Activated effector memory CD4-positive, alpha-beta T cell treated with Interleukin-2 at 50 U/mL for 16 hours (primary cell): ENCODE results near the gene IDI1.
"Not testable (repeated sequence)": the region's sequence is repeated elsewhere in the genome, so short reads cannot be mapped to it uniquely, and the experiment has no call there.

Source experiments
- DNase-seq: peaks from one replicate; pipeline ENCODE4 v3.0.0-alpha.2; 2020

Gene IDI1

DNA sequence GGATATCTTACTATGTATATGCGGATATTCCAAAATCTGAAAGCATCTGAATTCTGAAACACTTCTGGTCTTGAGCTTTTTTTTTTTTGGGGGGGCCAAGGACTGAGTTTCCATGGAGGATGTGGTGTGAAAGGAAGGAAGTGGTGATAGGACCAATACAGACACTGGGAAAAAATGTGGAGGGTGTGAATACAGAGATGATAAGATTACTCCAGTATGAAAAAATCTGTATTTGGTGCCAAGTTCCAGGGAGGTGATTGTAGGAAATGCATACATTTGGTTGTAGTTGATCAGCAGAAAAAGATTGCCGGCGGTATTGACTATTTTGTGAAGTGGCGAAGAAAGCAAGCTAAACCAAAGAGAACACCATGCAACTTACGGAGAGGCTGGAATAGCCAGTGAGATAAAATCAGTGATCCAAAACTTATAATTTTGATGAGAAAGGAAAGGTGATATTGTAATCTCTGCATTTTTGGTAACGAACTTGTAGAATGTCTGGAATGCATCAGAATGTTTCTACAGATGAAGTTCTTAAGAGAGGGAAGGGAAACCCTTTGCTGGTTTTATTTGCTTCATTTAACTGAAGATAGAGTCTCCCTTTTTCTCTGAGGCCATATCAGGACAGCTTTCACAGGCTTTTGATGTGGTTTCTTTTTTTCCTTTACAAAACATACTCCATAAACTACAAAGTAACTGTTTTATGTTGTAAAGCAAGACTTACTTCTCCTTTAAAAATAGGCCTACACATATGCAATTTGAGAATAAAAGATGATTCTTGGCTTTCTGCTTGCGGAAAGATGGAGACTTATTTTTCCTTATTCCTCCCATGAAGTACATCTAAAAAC is 13.2 kb upstream of the IDI1 start:
- no peak for DNase-seq

DNA sequence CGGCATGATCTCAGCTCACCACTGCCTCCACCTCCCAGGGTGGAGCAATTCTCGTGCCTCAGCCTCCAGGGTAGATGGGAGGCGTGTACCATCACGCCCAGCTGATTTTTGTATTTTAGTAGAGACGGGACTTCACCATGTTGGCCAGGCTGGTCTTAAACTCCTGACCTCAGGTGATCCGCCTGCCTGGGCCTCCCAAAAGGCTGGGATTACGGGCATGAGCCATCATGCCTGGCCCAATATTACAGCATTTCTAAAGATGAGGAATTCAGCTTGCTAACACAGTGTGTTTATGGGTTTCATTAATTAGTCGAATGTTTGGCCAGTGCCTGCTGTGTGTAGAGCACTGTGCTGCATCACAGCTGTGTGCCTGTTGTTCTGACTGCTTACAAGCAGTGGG is 11.0 kb upstream of the IDI1 start:
- DNase-seq: no peak

DNA sequence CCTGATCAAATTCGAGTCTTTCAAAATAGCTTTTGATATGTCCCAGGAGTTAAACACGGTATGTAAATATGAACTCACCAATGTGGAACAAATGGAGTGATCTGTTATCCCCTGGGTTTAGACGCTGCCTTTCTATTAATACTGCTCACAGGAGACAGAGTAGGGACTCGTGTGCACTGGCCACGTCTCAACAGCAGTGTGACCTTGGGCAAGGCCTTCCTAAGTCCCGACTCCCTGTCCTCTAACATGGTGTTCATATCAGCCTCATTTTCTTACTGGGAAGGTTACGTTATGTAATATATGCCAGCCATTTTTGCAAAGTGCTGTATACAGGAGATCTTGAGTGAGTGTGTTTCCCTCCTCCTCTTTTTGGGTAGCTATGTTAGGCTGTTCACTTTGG is 9.1 kb upstream of the IDI1 start:
- no peak for DNase-seq

DNA sequence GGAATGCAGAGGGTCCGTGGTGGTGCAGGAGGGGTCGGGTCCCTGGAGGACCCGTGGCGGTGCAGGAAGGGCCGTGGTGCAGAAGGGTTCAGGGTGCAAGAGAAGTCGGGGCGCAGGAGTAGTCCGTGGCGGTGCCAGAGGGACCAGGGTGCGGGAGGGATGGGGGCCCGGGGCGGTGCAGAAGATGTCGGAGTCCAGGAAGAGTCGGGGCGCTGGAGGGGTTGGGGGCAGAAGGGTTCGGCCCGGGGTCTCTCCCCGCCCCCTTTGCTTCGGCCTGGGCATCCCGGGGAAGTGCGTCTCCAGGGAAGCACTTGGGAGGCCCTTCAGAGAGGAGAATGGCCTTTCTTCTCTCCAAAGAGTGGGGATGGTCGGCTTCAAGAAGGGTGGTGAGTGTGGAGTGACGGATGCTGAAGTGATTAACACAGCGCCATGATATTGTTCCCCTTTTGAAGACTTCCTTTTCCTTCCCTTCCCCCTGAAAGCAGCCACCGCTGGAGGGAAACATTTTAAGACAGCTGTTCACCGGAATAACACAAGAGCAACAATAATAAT is 8.3 kb upstream of the IDI1 start:
- DNase-seq: no peak

DNA sequence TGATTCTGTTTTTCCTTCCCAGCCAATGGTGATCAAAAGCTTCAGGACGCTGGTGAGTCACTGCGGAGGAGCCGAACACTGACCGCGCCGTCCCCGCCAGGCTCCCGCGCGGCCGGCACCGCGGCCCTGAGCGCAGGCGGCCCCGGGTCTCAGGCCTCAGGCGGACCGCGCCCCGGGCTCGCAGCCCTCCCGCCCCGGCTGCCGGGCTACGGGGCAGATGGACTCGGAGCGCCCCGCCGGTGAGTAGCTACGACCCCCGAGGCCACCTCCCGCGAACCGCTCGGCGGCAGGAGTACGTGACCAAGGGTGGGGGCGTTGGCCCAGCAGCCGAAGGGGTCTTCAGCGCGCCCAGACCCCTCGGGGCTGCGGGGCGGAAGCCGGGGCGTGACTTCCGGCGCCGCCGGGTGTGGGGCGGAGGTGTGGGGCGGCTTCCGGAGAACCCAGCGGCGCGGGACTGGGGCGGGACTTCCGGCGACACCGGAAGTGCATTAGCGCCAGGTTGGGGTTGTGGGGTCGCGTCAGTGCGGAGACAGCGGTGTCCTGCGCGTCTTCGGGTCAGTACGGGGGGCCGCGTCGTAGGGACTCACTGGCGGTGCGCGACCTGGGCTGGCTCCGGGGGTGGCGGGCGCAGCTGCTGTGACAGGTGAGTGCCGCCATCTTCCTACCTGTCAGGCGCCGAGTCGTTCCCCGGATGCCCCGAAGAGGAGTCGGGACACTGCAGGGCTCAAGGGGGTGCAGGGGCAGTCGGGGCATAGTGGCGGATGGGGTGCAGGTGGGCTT is 7.6 kb upstream of the IDI1 start, which contains the start of gene WDR37:
Gene WDR37 (plus strand): TSS at position 60 of the 780 bp plus-strand sequence. CDS start 15,771 bp downstream, outside the sequence.
- peak; percentile 84 for DNase-seq

DNA sequence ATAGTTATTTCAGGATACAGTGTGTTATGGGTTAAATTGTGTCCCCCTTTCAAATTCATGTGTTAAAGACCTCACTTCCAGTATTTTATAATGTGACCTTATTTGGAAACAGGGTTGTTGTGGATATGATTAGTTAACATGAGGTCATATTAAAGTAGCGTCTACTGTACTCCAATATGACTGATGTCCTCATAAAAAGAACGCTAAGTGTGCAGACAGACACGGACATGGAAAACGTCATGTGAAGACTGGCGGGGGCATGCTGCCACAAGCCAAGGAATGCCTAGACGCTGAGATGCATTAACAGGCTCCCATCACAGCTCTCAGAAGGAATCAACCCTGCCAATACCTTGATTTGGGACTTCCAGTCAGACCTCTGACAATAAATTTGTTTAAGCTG is 5.8 kb upstream of the IDI1 start:
- no peak for DNase-seq

DNA sequence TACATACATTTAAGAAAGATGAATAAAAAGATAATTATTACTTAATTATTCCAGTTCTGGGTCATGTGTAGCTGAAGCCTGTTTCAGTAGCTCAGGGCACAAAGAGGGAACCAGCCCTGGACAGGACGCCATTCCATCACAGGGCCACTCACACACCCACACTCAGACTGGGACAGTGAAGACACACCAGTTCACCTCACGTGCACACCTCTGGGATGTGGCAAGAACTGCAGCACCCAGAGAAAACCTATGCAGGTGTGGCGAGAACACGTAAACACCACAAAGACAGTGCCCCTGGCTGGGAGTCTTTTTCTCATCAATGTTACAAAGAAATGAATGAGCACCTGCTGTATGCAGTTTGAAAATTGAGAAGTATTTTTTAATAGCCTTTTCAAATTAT is 1.6 kb upstream of the IDI1 start:
- DNase-seq: peak; percentile 29

DNA sequence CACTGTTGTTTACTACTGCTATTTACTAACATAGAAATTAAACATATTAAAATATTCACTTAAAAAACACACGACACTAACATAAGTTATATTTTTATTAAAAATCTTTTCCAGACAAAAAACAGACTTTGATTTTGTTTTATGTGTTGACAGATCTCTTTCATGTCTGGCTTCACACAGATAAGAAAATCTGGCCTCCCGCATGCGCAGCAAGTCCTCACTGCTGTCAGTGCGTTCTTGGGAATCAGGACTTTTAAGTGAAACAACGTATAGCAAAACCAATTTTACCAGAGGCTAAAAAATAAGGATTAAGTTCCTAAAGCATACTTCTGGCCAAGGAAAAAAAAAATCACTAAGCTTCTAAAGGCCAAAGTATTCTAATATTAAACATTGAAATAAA is 1.2 kb upstream of the IDI1 start:
- DNase-seq: no peak

DNA sequence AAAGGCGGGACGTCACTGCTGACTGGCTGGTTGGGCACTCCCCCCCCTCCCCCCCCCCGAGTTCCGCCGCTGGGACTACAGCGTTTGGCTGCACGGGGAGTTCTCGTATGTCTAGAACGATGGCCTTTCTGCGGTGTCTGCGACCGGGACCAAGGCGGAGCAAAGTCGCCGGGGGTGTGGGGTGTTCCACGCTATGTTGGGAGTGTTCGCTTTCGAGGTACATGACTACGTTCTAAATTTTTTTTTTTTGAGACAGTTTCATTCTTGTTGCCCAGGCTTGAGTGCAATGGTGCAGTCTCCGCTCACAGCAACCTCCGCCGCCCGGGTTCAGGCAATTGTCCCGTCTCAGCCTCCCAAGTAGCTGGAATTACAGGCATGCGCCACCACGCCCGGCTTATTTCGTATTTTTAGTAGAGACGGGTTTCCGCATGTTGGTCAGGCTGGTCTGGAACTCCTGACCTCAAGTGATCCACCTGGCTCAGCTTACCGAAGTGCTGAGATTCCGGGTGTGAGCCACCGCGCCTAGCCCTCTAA is 573 bp upstream of the IDI1 start:
- no peak for DNase-seq

DNA sequence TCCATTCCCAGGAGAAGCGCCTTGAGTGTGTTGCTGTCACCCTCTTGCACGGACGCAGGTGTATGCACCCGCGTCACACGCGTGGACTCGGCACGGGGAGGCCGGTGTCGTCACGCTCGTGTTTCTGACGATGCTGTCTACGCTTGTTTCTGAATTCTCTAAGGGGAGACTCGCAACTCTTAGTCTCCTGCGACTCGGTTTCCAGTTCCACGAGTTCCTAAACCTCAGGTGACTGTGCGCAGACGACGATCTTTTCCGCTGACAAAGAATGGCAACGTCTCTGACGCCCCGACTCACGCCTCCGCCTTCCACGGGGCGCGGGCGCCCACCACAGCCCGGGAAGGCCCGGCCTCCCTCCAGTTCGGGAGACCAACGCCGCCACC is 579 bp downstream of the IDI1 start:
- no peak for DNase-seq

DNA sequence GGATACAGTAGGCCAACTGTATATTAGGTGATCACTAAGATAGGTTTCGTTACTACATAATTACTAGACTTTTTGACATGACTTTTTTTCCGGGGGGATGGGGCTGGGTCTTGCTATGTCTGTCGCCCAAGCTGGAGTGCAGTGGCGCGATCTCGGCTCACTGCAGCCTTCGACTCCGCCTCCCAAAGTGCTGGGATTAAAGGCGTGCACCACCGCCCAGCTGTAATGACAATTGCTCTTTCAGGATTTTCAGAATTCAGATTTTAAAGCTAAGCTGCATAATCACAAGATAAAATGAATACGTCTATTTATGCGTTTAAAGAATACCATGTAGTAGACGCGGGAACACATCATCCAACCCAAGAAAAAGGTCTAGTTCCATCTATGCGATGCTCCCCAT is 982 bp downstream of the IDI1 start:
- DNase-seq: no peak

DNA sequence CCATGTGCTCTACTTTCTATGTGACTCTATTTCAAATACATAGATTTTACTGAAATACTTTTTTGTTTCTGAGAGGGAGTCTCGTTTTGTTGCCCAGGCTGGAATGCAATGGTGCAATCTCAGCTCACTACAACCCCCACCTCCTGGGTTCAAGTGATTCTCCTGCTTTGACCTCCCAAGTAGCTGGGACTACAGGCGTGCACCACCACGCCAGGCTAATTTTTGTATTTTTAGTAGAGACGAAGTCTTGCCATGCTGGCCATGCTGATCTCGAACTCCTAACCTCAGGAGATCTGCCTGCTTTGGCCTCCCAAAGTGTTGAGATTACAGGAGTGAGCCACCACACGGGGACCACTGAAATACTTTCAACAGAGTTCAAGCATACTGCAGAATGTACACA is 3.5 kb downstream of the IDI1 start:
- no peak for DNase-seq

DNA sequence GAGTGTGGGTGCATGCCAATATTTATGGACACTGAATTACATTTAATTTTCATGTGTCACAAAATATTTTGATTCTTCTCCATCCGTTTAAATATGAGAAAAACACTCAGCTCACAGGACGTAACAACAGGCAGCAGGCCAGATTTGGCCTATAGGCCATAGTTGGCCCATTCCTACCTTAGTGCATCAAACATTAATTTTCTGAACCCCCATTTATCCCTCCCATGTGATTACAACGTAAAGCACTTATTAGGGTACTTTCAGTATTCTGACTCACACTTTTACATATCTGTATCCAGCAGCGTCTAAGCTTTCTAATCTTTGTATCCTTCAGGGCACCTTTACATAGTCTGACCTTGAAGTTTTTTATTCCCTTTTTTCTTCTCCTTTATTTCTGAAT is 4.0 kb downstream of the IDI1 start:
- DNase-seq: no peak

DNA sequence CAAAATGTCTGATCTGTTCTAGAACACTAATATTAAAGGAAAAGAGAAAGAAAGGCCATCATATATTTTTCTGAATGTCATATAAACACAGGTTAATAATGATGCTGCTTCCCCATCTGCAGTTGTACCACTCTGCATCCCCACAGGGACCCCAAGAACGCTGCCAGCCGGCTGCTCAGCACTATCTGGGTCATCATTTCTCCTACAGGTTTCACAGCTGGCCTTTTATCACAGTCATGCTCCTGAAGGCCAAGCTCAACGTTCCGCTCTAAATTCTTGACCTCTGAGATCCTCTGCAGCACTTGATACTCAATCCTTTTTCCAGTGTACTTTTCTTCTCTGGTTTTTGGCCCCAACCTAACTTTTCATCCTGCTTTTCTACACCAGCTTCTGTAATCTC is 4.8 kb downstream of the IDI1 start:
- DNase-seq: no peak

DNA sequence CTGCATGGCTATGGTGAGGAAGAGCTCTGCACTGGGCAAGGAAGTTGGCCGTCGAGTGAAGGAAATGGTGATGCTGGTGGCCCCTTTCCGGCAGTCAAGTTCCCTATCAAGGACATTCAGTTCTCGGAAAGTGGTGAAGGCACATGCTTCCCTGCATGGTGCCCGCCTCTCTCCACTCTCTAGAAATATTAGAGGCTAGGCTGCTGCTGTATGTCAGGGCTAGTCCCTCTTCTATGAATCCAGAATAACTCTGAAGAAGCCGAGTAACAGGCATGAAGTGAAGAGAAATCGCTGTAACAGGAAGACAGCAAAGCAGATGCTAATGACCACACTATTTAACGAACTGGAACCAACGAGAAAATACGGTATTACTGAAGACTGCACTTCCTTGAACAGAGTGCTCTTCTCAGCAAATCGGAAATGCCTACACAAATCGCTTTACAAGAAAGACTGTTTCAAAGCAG is 5.4 kb downstream of the IDI1 start:
- no peak for DNase-seq

DNA sequence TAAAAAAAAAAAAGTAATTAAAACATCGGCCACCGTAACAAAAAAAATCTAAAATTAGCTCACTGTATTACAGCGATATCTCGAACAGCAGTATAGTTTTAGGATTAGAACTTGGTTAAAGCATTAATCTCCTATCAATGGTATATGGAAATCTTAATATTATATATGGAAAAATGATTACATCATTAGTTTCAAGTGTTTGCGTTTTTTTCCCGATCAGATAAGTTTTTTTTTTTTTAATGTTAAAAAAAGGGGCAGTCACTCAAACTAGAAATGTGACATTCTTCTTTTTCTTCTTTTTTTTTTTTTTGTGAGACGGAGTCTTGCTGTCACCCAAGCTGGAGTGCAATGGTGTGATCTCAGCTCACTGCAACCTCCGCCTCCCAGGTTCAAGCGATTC is 7.4 kb downstream of the IDI1 start:
- no peak for DNase-seq

DNA sequence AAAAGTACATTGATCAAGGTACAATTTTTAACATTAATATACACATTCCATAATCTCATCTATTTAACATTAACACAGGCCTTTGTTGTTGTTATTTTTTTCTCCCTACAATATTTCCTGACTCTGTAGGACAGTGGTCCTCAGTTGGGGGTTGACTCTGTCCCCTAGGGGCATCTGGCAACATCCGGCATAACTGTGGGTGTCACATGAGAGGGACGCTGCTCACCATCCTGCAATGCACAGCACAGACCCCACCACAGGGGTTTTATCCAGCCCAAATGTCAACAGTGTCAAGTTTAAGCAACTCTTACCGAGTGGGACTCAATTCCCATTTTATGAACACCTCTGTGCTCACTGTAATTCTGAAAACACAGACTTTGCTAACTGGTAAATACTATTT is 8.8 kb downstream of the IDI1 start:
- DNase-seq: no peak

DNA sequence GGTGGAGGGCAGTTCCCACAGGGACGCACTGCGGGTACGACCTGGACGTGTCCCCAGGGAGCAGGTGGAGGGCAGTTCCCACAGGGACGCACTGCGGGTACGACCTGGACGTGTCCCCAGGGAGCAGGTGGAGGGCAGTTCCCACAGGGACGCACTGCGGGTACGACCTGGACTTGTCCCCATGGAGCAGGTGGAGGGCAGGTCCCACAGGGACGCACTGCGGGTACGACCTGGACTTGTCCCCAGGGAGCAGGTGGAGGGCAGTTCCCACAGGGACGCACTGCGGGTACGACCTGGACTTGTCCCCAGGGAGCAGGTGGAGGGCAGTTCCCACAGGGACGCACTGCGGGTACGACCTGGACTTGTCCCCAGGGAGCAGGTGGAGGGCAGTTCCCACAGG is 10.2 kb downstream of the IDI1 start:
- not testable (repeated sequence) for DNase-seq

DNA sequence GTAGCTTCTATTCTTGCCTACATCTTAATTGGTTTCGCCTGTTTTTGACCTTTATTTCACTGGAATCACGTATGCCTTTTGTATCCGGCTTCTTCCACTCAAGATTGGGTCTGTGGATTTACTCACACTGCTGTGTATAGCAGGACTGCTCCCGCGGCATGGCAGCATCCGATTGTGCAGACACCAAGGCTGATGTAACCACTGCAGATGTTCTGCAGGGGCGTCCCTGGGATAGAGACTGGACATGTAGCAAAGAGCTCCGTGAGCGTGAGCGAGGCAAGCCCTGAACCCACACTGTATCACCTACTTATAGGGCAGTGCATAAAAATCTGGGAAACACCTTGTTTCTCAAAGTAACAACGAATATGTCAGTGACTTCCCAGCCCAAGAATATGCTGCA is 11.8 kb downstream of the IDI1 start:
- DNase-seq: no peak

DNA sequence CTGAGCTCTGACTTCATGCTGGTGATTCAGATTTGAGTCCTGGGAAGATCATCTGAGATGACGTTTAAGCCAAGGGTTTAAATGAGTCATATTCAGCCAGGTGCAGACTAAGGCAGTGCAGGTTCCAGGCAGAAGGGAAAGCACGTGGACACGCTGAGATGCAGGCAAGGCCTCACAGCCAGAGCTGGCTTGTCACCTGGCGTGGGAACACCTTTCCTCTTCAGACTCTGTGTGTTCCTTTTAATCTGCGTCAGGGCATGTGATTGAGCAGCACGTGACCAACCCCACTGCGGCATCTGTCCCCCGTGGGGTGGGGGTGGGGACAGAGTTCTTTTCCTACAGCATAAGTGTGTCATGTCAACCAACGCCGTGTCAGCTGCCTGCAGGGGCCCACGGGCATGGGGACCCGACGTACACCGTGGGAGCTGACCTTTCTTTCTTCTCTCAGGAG is 12.6 kb downstream of the IDI1 start:
- no peak for DNase-seq

DNA sequence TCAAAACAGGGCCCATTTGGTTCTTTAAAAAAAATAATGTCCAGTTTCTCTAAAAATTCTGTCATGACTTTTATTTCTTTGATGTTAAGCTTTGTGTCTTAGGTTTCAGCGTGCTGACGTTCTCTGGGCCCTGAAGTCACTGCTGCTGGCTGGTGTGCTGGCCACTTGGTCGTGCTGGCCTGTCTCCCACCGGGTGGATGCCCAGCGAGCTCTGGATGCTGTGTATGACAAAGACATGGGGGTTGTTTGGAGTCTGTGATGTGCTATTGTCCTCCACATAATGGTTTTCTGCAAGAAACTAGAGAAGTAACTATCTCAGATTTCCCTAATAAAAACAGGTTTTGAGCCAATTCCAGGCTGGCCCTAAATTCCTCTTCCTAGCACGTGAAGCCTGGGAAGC is 13.7 kb downstream of the IDI1 start:
- no peak for DNase-seq

DNA sequence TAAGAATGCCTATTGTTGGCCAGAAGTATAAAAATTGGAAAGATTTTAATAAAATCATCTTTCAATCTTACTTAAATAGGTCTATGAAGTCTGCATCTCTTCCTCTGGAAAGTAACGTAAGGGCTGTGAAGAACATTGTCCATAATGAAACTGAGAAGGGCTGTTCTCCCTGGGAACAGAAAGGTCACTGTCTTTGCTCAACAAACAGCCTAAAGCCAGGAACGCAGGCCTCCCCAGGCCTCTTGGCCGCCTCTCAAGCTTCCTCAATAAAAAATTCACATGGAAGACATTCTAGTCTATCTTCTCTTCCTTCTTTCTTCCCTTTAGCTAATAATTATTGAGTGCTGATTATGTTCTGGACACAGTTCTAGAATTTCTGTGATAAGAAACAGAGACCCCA is 14.2 kb downstream of the IDI1 start:
- DNase-seq: no peak

DNA sequence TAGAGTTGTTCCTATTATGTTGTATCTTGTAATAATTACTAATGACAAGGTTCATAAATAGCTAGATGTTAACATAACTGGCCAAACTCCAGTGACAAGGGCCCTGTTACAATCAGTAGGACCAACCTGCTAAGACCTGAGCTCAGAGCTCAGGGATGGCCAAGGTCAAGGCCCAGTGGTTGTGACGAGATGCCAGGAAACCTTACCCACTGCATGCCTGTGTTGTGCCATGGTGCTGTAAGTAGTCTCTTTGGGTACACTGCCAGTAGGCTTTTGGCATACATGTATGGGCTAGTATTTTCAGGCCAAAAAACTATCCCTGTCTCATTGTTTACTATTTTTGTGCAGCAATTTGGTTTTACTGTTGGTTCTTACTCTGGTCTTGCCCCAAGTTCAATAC is 15.3 kb downstream of the IDI1 start:
- DNase-seq: no peak

DNA sequence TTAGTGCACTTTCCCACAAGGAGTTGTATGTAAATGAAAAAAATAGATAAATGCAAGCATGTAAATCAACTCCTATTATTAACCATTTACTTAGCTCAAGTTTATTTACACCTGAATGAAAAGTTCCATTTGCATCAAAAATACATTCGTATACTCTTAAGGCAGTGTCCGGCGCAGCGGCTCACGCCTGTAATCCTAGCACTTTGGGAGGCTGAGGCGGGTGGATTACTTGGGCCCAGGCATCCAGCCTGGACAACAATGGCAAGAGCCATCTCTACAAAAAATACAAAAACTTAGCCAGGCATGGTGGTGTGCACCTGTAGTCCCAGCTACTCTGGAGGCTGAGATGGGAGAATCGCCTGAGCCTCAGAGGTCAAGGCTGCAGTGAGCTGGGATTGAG is 19.1 kb downstream of the IDI1 start:
- no peak for DNase-seq
